ENCODE data around the gene KDM4C.

GRCh38 chr9:7146582-7146981, 388.8 kb downstream of the KDM4C start:
- no peak for TF ChIP-seq MAFK (IDR thresholded peaks at IDR 0.05; ENCODE audit: partially characterized antibody)
- TF ChIP-seq CTCF (IDR thresholded peaks at IDR 0.05): no peak
- TF ChIP-seq EP300 (IDR thresholded peaks at IDR 0.05): no peak
- TF ChIP-seq CBX2 (IDR thresholded peaks at IDR 0.05; ENCODE audit: borderline replicate concordance, low read depth): no peak
- TF ChIP-seq SMC3 (IDR thresholded peaks at IDR 0.05): no peak
- no peak for TF ChIP-seq RAD21 (conservative IDR thresholded peaks at IDR 0.05 in 1 of 2, IDR thresholded peaks at IDR 0.05 in 1 of 2)
- no peak for TF ChIP-seq RCOR1 (IDR thresholded peaks at IDR 0.05; ENCODE audit: low read depth, low read length)
- no peak for TF ChIP-seq CEBPB (IDR thresholded peaks at IDR 0.05)
- TF ChIP-seq ESRRA (IDR thresholded peaks at IDR 0.05; ENCODE audit: borderline replicate concordance, low read length): no peak
- no peak for TF ChIP-seq MAZ (IDR thresholded peaks at IDR 0.05; ENCODE audit: borderline replicate concordance, low read depth, low read length)

All from A549 (cell line).